ENCODE results near the gene PTPRK. TPM values are rescaled to one million over a fixed set of nuclear protein-coding genes. Genes with fewer than 3 reads are reported as not detected.

The PTPRK gene
- total RNA-seq, 1 experiment from 2014 or later = 89.3 TPM

- ChIA-PET CTCF (interaction anchor here (0.7 kb wide), 1 partner anchor 81 kb away, joined by 3 read pairs; no protein-coding TSS in a partner anchor), POLR2A (ENCODE audit: unreplicated experiment) (no interaction called here)
- TF ChIP-seq EZH2 (IDR thresholded peaks at IDR 0.05; ENCODE audit: low read depth) (no peak), CTCF (conservative IDR thresholded peaks at IDR 0.05) (no peak)
- Histone ChIP-seq H3F3A (ENCODE audit: insufficient read depth, low read depth) (no peaks in the 10 kb centered on the region; the same call in 1 of the 2 replicates), H3K9me3 (ENCODE audit: insufficient read depth, low read depth) (no peaks in the 10 kb centered on the region), H3K27me3 (ENCODE audit: insufficient read depth, low read depth) (no peaks in the 10 kb centered on the region), H3K4me1 (replicated peaks; ENCODE audit: insufficient read depth) (no peaks in the 10 kb centered on the region), H2AFZ (no peak overlapping the region), H3K27ac (no peak overlapping the region), H4K20me1 (ENCODE audit: insufficient read depth) (0 out of 2 replicates have a peak, but pooled peaks cover 5% of the 10 kb centered on the region), H3K9me2 (ENCODE audit: insufficient read depth) (no peaks in the 10 kb centered on the region), H3K36me3 (ENCODE audit: low read depth) (no peaks in the 10 kb centered on the region), H3K4me3 (no peak overlapping the region), H3K4me2 (no peak overlapping the region), H3K79me2 (ENCODE audit: low read depth) (no peaks in the 10 kb centered on the region)
- DNase-seq = no peak
- no TSS peak for BruUV-seq (replicated peaks)
- intact Hi-C loops (cut with micrococcal nuclease; ENCODE audit: unreplicated experiment) = no loop called here
These were observed 273.7 kb downstream of the PTPRK start for GRCh38 chr6:128246472-128247260.

DNA sequence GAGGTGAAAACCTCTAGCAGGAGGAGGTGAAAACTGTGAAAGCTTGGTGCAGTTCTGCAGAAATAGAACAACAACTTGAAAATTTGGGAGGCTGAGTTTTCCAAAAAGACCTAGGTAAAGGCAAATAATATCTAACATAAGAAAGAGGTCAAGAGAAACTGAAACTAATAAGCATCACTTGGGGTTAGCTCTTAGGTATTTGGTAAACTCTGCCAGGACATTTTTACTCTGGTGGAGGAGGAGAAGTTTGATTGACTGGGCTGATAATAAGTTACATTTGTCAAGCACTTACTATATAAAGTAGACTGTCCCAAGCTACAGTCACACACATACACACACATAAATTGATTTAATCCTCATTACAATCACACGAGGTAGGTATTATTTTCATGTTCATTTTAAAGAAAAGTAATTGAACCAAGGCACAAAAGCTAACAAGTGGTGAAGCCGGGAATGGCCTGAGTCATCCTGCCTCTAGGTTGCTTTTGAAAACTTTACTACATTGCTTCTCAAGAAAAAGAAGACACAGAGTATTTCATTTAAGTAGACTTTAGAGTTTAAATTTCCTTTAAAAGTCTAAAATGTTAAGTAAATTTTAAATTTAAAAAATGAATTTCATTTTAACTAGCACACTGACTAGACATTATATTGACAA, 275.5 kb downstream of the PTPRK start:
- Histone ChIP-seq H3K9me3 (ENCODE audit: insufficient read depth, low read depth) (no peaks in the 10 kb centered on the region), H3K27ac (no peak overlapping the region), H3K9me2 (ENCODE audit: insufficient read depth) (no peaks in the 10 kb centered on the region), H3K4me1 (replicated peaks; ENCODE audit: insufficient read depth) (no peaks in the 10 kb centered on the region), H2AFZ (no peak overlapping the region), H3K4me2 (no peak overlapping the region), H3K36me3 (ENCODE audit: low read depth) (no peaks in the 10 kb centered on the region), H3K4me3 (no peak overlapping the region), H3F3A (ENCODE audit: insufficient read depth, low read depth) (no peaks in the 10 kb centered on the region), H4K20me1 (ENCODE audit: insufficient read depth) (0 out of 2 replicates have a peak, but pooled peaks cover 5% of the 10 kb centered on the region), H3K27me3 (ENCODE audit: insufficient read depth, low read depth) (no peaks in the 10 kb centered on the region), H3K79me2 (ENCODE audit: low read depth) (no peaks in the 10 kb centered on the region)
- no peak for DNase-seq
- TF ChIP-seq CTCF (conservative IDR thresholded peaks at IDR 0.05) = no peak
- no peak for TF ChIP-seq EZH2 (IDR thresholded peaks at IDR 0.05; ENCODE audit: low read depth)
- no TSS peak for BruUV-seq (replicated peaks)
- ChIA-PET POLR2A (ENCODE audit: unreplicated experiment) (no interaction called here), CTCF (no interaction called here)
- intact Hi-C loops (cut with micrococcal nuclease; ENCODE audit: unreplicated experiment) = no loop called here

- no peaks in the 10 kb centered on the region for H3K9me2 ChIP-seq (ENCODE audit: insufficient read depth)
- no peak overlapping the region for H3K4me3 ChIP-seq
- H3K9me3 ChIP-seq (ENCODE audit: insufficient read depth, low read depth) = no peaks in the 10 kb centered on the region
- no TSS peak for BruUV-seq (replicated peaks)
- H4K20me1 ChIP-seq (ENCODE audit: insufficient read depth) = 0 out of 2 replicates have a peak, but pooled peaks cover 5% of the 10 kb centered on the region
- intact Hi-C loops (cut with micrococcal nuclease; ENCODE audit: unreplicated experiment) = no loop called here
- POLR2A ChIA-PET (ENCODE audit: unreplicated experiment) = no interaction called here
- H3K4me2 ChIP-seq = no peak overlapping the region
- H3K79me2 ChIP-seq (ENCODE audit: low read depth) = no peaks in the 10 kb centered on the region
- DNase-seq = no peak
- no peak overlapping the region for H3K27ac ChIP-seq
- no peak overlapping the region for H2AFZ ChIP-seq
- TF ChIP-seq EZH2 (IDR thresholded peaks at IDR 0.05; ENCODE audit: low read depth) (no peak), CTCF (conservative IDR thresholded peaks at IDR 0.05) (no peak)
- 0 out of 2 replicates have a peak, but pooled peaks cover 3% of the 10 kb centered on the region for H3F3A ChIP-seq (ENCODE audit: insufficient read depth, low read depth)
- H3K27me3 ChIP-seq (ENCODE audit: insufficient read depth, low read depth) = no peaks in the 10 kb centered on the region
- CTCF ChIA-PET = no interaction called here
- no peaks in the 10 kb centered on the region for H3K4me1 ChIP-seq (replicated peaks; ENCODE audit: insufficient read depth)
- no peaks in the 10 kb centered on the region for H3K36me3 ChIP-seq (ENCODE audit: low read depth)
These were observed 277.5 kb downstream of the PTPRK start for GRCh38 chr6:128242765-128243403.
